Neuronal stem cell (in vitro differentiated cells): ENCODE data around the gene VDR. TPM values are rescaled to one million over a fixed set of nuclear protein-coding genes. Genes with fewer than 3 reads are reported as not detected.

ENCODE experiments used
- DNase-seq: peaks from one replicate; pipeline ENCODE4 v3.0.0-alpha.2; 2013; ENCODE audit warnings: low spot score
- H2AFZ ChIP-seq: one replicate; pipeline ENCODE4 v1.6.1; 2013; ENCODE audit warnings: mild to moderate bottlenecking, low read length, inconsistent platforms
- H2AK5ac ChIP-seq: 2 replicates; pipeline ENCODE4 v1.6.1; 2013; ENCODE audit warnings: low read depth, mild to moderate bottlenecking, inconsistent platforms, low read length, moderate library complexity, mixed read lengths
- H2BK120ac ChIP-seq: 2 replicates; pipeline ENCODE4 v1.6.1; 2013; ENCODE audit warnings: low read depth, mild to moderate bottlenecking, inconsistent platforms, low read length, moderate library complexity, mixed read lengths
- H2BK12ac ChIP-seq: one replicate; pipeline ENCODE4 v1.6.1; 2013; ENCODE audit warnings: low read length, inconsistent platforms
- H2BK15ac ChIP-seq: 2 replicates; pipeline ENCODE4 v1.6.1; 2013; ENCODE audit warnings: mild to moderate bottlenecking, low read length, inconsistent platforms, mixed read lengths
- H2BK5ac ChIP-seq: one replicate; pipeline ENCODE4 v1.6.1; 2013; ENCODE audit warnings: inconsistent platforms, mild to moderate bottlenecking, low read length, moderate library complexity
- H3K14ac ChIP-seq: one replicate; pipeline ENCODE4 v1.6.1; 2013; ENCODE audit warnings: low read length, inconsistent platforms
- H3K18ac ChIP-seq: 2 replicates; pipeline ENCODE4 v1.6.1; 2013; ENCODE audit warnings: low read length, inconsistent platforms
- H3K23ac ChIP-seq: 2 replicates; pipeline ENCODE4 v1.6.1; 2013; ENCODE audit warnings: low read depth, mild to moderate bottlenecking, mixed read lengths, low read length, inconsistent platforms; ENCODE audit not compliant: poor library complexity
- H3K27ac ChIP-seq: replicated peaks from 3 replicates; pipeline ENCODE4 v1.5.1; 2013; ENCODE audit warnings: low read length, inconsistent platforms
- H3K27me3 ChIP-seq, 3 experiments: 2 replicates each; pipeline ENCODE4 v1.6.1; 2013; ENCODE audit warnings: low read length in 3 of 3, mild to moderate bottlenecking in 2 of 3, inconsistent platforms in 1 of 3, low read depth in 1 of 3, mixed read lengths in 1 of 3, moderate library complexity in 1 of 3; ENCODE audit not compliant: control insufficient read depth in 3 of 3, insufficient read depth in 3 of 3
- H3K36me3 ChIP-seq, 2 donors: replicated peaks in 1 of 2; 2 replicates each; pipeline ENCODE4 v1.6.1; 2013; ENCODE audit warnings: low read length in 2 of 2; ENCODE audit not compliant: control insufficient read depth in 2 of 2, insufficient read depth in 2 of 2
- H3K4ac ChIP-seq: 2 replicates; pipeline ENCODE4 v1.6.1; 2013; ENCODE audit warnings: inconsistent platforms, mild to moderate bottlenecking, low read length, moderate library complexity
- H3K4me1 ChIP-seq, 2 donors: 1 replicate in 1 of 2; 2 replicates in 1 of 2; pipeline ENCODE4 v1.6.1; 2013; ENCODE audit warnings: low read length in 2 of 2, low read depth in 1 of 2; ENCODE audit not compliant: control insufficient read depth in 2 of 2, insufficient read depth in 1 of 2
- H3K4me2 ChIP-seq: one replicate; pipeline ENCODE4 v1.6.1; 2013; ENCODE audit warnings: mild to moderate bottlenecking, low read length, inconsistent platforms; ENCODE audit not compliant: insufficient read depth, poor library complexity, severe bottlenecking
- H3K4me3 ChIP-seq, 2 donors: 2 replicates each; pipeline ENCODE4 v1.5.1; 2013; ENCODE audit warnings: low read length in 2 of 2, mild to moderate bottlenecking in 2 of 2, inconsistent platforms in 1 of 2, moderate library complexity in 1 of 2
- H3K79me1 ChIP-seq: one replicate; pipeline ENCODE4 v1.6.1; 2013; ENCODE audit warnings: low read depth, mild to moderate bottlenecking, inconsistent platforms, low read length, moderate library complexity
- H3K9ac ChIP-seq: one replicate; pipeline ENCODE4 v1.6.1; 2013; ENCODE audit warnings: mild to moderate bottlenecking, low read depth, low read length, inconsistent platforms; ENCODE audit not compliant: poor library complexity
- H3K9me3 ChIP-seq, 2 donors: replicated peaks in 1 of 2; 2 replicates each; pipeline versions ENCODE3 to v1.6.1; 2013; ENCODE audit warnings: low read length in 2 of 2, mild to moderate bottlenecking in 2 of 2, inconsistent platforms in 1 of 2, low read depth in 1 of 2, mixed read lengths in 1 of 2, moderate library complexity in 1 of 2; ENCODE audit not compliant: control insufficient read depth in 2 of 2, insufficient read depth in 1 of 2
- H4K8ac ChIP-seq: one replicate; pipeline ENCODE4 v1.6.1; 2013; ENCODE audit warnings: low read depth, mild to moderate bottlenecking, inconsistent platforms, low read length, moderate library complexity
- H4K91ac ChIP-seq: one replicate; pipeline ENCODE4 v1.6.1; 2013; ENCODE audit warnings: low read length, low read depth, mild to moderate bottlenecking, inconsistent platforms; ENCODE audit not compliant: poor library complexity
- WGBS, 2 donors: extraction: QIAGEN DNeasy Blood & Tissue Kit; methylation state at CpG; one replicate each; pipeline ENCODE4 v1.1.7; 2013; ENCODE audit warnings: missing lambda C conversion rate in 2 of 2, mixed read lengths in 1 of 2; ENCODE audit not compliant: insufficient read length in 2 of 2, insufficient replicate concordance in 1 of 2; ENCODE audit errors: extremely low coverage in 2 of 2; 5-methylcytosine and 5-hydroxymethylcytosine counted together
- polyA plus RNA-seq, 2 experiments: library from polyadenylated mRNA; stranded (reverse); fragments of 200-250 nt; gene quantifications; one replicate each; pipeline ENCODE4 v1.2.3, GENCODE V29; 2013

The VDR gene
- under 0.01 TPM for polyA plus RNA-seq (2013, experiment 1 of 2)
- polyA plus RNA-seq (2013, experiment 2 of 2) = 0.03 TPM

- peak within 1 kb of the TSS; percentile 76 for H2AFZ ChIP-seq
- H3K4me1 ChIP-seq = peaks cover 0 to 9% of the 10 kb centered on the region in 2 donors
- no peak within 1 kb of the TSS for H2BK120ac ChIP-seq
- peaks cover 8 to 93% (median 52%) of the 10 kb centered on the region in 3 experiments for H3K27me3 ChIP-seq
- no peak within 1 kb of the TSS for H3K9ac ChIP-seq
- peak within 1 kb of the TSS; percentile 66 for H2AK5ac ChIP-seq
- H3K14ac ChIP-seq = no peak within 1 kb of the TSS
- H3K9me3 ChIP-seq = peaks cover 0 to 3% of the 10 kb centered on the region in 2 donors
- no peak within 1 kb of the TSS for H3K4ac ChIP-seq
- peak within 1 kb of the TSS; percentile 98 for H3K4me2 ChIP-seq
- no peak within 1 kb of the TSS for H4K8ac ChIP-seq
- no peaks in the 10 kb centered on the region for H3K36me3 ChIP-seq
- peak within 1 kb of the TSS; percentile 17 for H2BK5ac ChIP-seq
- H4K91ac ChIP-seq = no peak within 1 kb of the TSS
- H3K4me3 ChIP-seq = peak within 1 kb of the TSS; percentile 7 to 76
- no peak within 1 kb of the TSS for H2BK15ac ChIP-seq
- H3K79me1 ChIP-seq = no peaks in the 10 kb centered on the region
- WGBS, 2 donors = no CpG with 5 or more reads among the region's 79 CpGs
- H3K27ac ChIP-seq = no peak within 1 kb of the TSS
- H3K23ac ChIP-seq = peak within 1 kb of the TSS; percentile 27
- DNase-seq = peak; percentile 60
- H2BK12ac ChIP-seq = no peak within 1 kb of the TSS
- peak within 1 kb of the TSS; percentile 87 for H3K18ac ChIP-seq
Measured at GRCh38 chr12:47904713-47905709, at the start of gene VDR. Gene VDR, minus strand, starts transcription at chr12:47904994. Its CDS starts 25,881 bp downstream, at chr12:47879113.

GRCh38 chr12:47954058-47954457 lies 49.3 kb upstream of the VDR start:
- Histone ChIP-seq H4K8ac (no peak overlapping the region), H2BK15ac (peak overlapping the region; percentile 34), H3K14ac (no peak overlapping the region), H2BK12ac (no peak overlapping the region), H4K91ac (no peak overlapping the region), H3K9ac (no peak overlapping the region), H3K4me2 (no peak overlapping the region), H2BK120ac (no peak overlapping the region), H3K79me1 (no peaks in the 10 kb centered on the region), H3K23ac (no peak overlapping the region), H3K4me1 (peaks cover 0 to 4% of the 10 kb centered on the region in 2 donors), H3K4ac (no peak overlapping the region), H3K36me3 (no peaks in the 10 kb centered on the region), H2BK5ac (no peak overlapping the region), H2AK5ac (no peak overlapping the region), H3K18ac (no peak overlapping the region), H3K27ac (no peak overlapping the region), H2AFZ (no peak overlapping the region), H3K9me3 (peaks cover 0 to 7% of the 10 kb centered on the region in 2 donors), H3K27me3 (peaks cover 0 to 27% (median 0%) of the 10 kb centered on the region in 3 experiments), H3K4me3 (no peak overlapping the region)
- DNase-seq = no peak
- no CpG with 5 or more reads among the region's 8 CpGs for WGBS, 2 donors

- Histone ChIP-seq H3K14ac (no peak overlapping the region), H2AFZ (no peak overlapping the region), H3K36me3 (no peaks in the 10 kb centered on the region), H4K91ac (no peak overlapping the region), H3K4me1 (peaks cover 3 to 6% of the 10 kb centered on the region in 2 donors), H3K27me3 (peaks cover 0 to 42% (median 0%) of the 10 kb centered on the region in 3 experiments), H3K18ac (no peak overlapping the region), H4K8ac (no peak overlapping the region), H3K23ac (no peak overlapping the region), H2BK15ac (no peak overlapping the region), H3K9me3 (no peaks in the 10 kb centered on the region), H2BK120ac (no peak overlapping the region), H2BK12ac (no peak overlapping the region), H3K4me2 (no peak overlapping the region), H3K4ac (no peak overlapping the region), H3K27ac (no peak overlapping the region), H3K79me1 (no peaks in the 10 kb centered on the region), H3K4me3 (no peak overlapping the region), H2BK5ac (no peak overlapping the region), H2AK5ac (no peak overlapping the region), H3K9ac (no peak overlapping the region)
- whole genome bisulfite sequencing, 2 donors = no CpG with 5 or more reads among the region's 8 CpGs
- DNase-seq = no peak
Measured at GRCh38 chr12:47950856-47951468, 46.2 kb upstream of the VDR start.
